Measurements from ENCODE around the gene CCDC197. TPM values are rescaled to one million over a fixed set of nuclear protein-coding genes. Genes with fewer than 3 reads are reported as not detected.

The CCDC197 gene
- total and polyA plus RNA-seq, 4 donors = not detected

- no peak for TF ChIP-seq CTCF (IDR thresholded peaks at IDR 0.05; ENCODE audit: control extremely low read depth, extremely low read depth)
- H3K27ac ChIP-seq (ENCODE audit: low read depth in 1 of 2, low read length in 1 of 2) = no peak overlapping the region
- WGBS, 2 donors = 84 to 100% methylated on average over 1 to 2 of the region's 2 CpGs
- DNase-seq (no peak), ATAC-seq (ENCODE audit: insufficient read depth, low FRiP score) (no peak)
- H3K36me3 ChIP-seq (ENCODE audit: control insufficient read depth in 4 of 4, insufficient read depth in 4 of 4, low read length in 4 of 4) = peaks cover 33 to 76% (median 58%) of the 10 kb centered on the region in 4 donors
- no peak overlapping the region for H3K4me3 ChIP-seq
- no peak overlapping the region for H3K9ac ChIP-seq (ENCODE audit: insufficient read depth in 1 of 2, low read length in 2 of 2)
- no peaks in the 10 kb centered on the region for H3K9me3 ChIP-seq (ENCODE audit: control insufficient read depth in 4 of 4, insufficient read depth in 3 of 4, low read length in 3 of 4)
- H3K27me3 ChIP-seq (ENCODE audit: control insufficient read depth in 3 of 3, insufficient read depth in 3 of 3, low read length in 2 of 3) = no peaks in the 10 kb centered on the region
- H3K4me1 ChIP-seq (ENCODE audit: control insufficient read depth in 5 of 5, insufficient read depth in 5 of 5, low read length in 5 of 5) = peaks cover 0 to 9% (median 0%) of the 10 kb centered on the region in 5 donors
Measured at GRCh38 chr14:94049625-94050023, 52.5 kb downstream of the CCDC197 start.

- no peaks in the 10 kb centered on the region for H3K9me3 ChIP-seq (ENCODE audit: control insufficient read depth in 4 of 4, insufficient read depth in 3 of 4, low read length in 3 of 4)
- no peak overlapping the region for H3K4me3 ChIP-seq
- 84 to 90% methylated on average over 6 of the region's 6 CpGs for WGBS, 2 donors
- H3K27me3 ChIP-seq (ENCODE audit: control insufficient read depth in 3 of 3, insufficient read depth in 3 of 3, low read length in 2 of 3) = no peaks in the 10 kb centered on the region
- ATAC-seq (ENCODE audit: insufficient read depth, low FRiP score) = no peak
- DNase-seq = no peak
- H3K9ac ChIP-seq (ENCODE audit: insufficient read depth in 1 of 2, low read length in 2 of 2) = no peak overlapping the region
- H3K4me1 ChIP-seq (ENCODE audit: control insufficient read depth in 5 of 5, insufficient read depth in 5 of 5, low read length in 5 of 5) = peaks cover 0 to 9% (median 0%) of the 10 kb centered on the region in 5 donors
- TF ChIP-seq CTCF (IDR thresholded peaks at IDR 0.05; ENCODE audit: control extremely low read depth, extremely low read depth) = no peak
- H3K36me3 ChIP-seq (ENCODE audit: control insufficient read depth in 4 of 4, insufficient read depth in 4 of 4, low read length in 4 of 4) = peaks cover 36 to 77% (median 59%) of the 10 kb centered on the region in 4 donors
- H3K27ac ChIP-seq (ENCODE audit: low read depth in 1 of 2, low read length in 1 of 2) = no peak overlapping the region
Measured at GRCh38 chr14:94050231-94050880, 53.3 kb downstream of the CCDC197 start.

GRCh38 chr14:94051115-94051514 lies 54.0 kb downstream of the CCDC197 start:
- ATAC-seq (ENCODE audit: insufficient read depth, low FRiP score) (no peak), DNase-seq (peak; percentile 28 to 59 (median 47))
- 70 to 76% methylated on average over 9 of the region's 9 CpGs for WGBS, 2 donors
- Histone ChIP-seq H3K36me3 (ENCODE audit: control insufficient read depth in 4 of 4, insufficient read depth in 4 of 4, low read length in 4 of 4) (peaks cover 43 to 77% (median 58%) of the 10 kb centered on the region in 4 donors), H3K9ac (ENCODE audit: insufficient read depth in 1 of 2, low read length in 2 of 2) (no peak overlapping the region), H3K9me3 (ENCODE audit: control insufficient read depth in 4 of 4, insufficient read depth in 3 of 4, low read length in 3 of 4) (no peaks in the 10 kb centered on the region), H3K27ac (ENCODE audit: low read depth in 1 of 2, low read length in 1 of 2) (no peak overlapping the region), H3K4me1 (ENCODE audit: control insufficient read depth in 5 of 5, insufficient read depth in 5 of 5, low read length in 5 of 5) (peaks cover 0 to 9% (median 0%) of the 10 kb centered on the region in 5 donors), H3K27me3 (ENCODE audit: control insufficient read depth in 3 of 3, insufficient read depth in 3 of 3, low read length in 2 of 3) (no peaks in the 10 kb centered on the region), H3K4me3 (no peak overlapping the region)
- TF ChIP-seq CTCF (IDR thresholded peaks at IDR 0.05; ENCODE audit: control extremely low read depth, extremely low read depth) = no peak

Data from lung (tissue), 12 donors.